ENCODE data around the gene MATCAP1.

Gene MATCAP1

GRCh38 chr16:67190448-67191399, 7.0 kb upstream of the MATCAP1 start:
- DNase-seq (ENCODE audit: low read depth): no peak

- DNase-seq (ENCODE audit: low read depth): no peak
Observed at GRCh38 chr16:67190041-67190440, 6.3 kb upstream of the MATCAP1 start, which contains the start of gene EXOC3L1. Gene EXOC3L1 (minus strand): TSS chr16:67190136. CDS start chr16:67189676, 460 bp downstream.

- no peak for DNase-seq (ENCODE audit: low read depth)
Observed at GRCh38 chr16:67188798-67189197, 5.0 kb upstream of the MATCAP1 start.

GRCh38 chr16:67188323-67188722, 4.6 kb upstream of the MATCAP1 start:
- DNase-seq (ENCODE audit: low read depth): no peak

- no peak for DNase-seq (ENCODE audit: low read depth)
Observed at GRCh38 chr16:67187175-67187890, 3.6 kb upstream of the MATCAP1 start.

- no peak for DNase-seq (ENCODE audit: low read depth)
Observed at GRCh38 chr16:67186550-67186950, 2.8 kb upstream of the MATCAP1 start.

GRCh38 chr16:67185651-67186134, 1.9 kb upstream of the MATCAP1 start:
- no peak for DNase-seq (ENCODE audit: low read depth)

GRCh38 chr16:67184995-67185650, 1.4 kb upstream of the MATCAP1 start:
- DNase-seq (ENCODE audit: low read depth): peak; percentile 56

GRCh38 chr16:67184453-67184994, 761 bp upstream of the MATCAP1 start:
- no peak for DNase-seq (ENCODE audit: low read depth)

- DNase-seq (ENCODE audit: low read depth): no peak
Observed at GRCh38 chr16:67183284-67183626, 508 bp downstream of the MATCAP1 start.

GRCh38 chr16:67182288-67182687, 1.5 kb downstream of the MATCAP1 start:
- DNase-seq (ENCODE audit: low read depth): no peak

- no peak for DNase-seq (ENCODE audit: low read depth)
Observed at GRCh38 chr16:67181346-67181745, 2.4 kb downstream of the MATCAP1 start.

- DNase-seq (ENCODE audit: low read depth): no peak
Observed at GRCh38 chr16:67180166-67180565, 3.6 kb downstream of the MATCAP1 start.

GRCh38 chr16:67179421-67180080, 4.2 kb downstream of the MATCAP1 start:
- no peak for DNase-seq (ENCODE audit: low read depth)

GRCh38 chr16:67177743-67178699, 5.7 kb downstream of the MATCAP1 start:
- DNase-seq (ENCODE audit: low read depth): peak; percentile 57

- no peak for DNase-seq (ENCODE audit: low read depth)
Observed at GRCh38 chr16:67176662-67177061, 7.1 kb downstream of the MATCAP1 start.

- DNase-seq (ENCODE audit: low read depth): no peak
Observed at GRCh38 chr16:67174706-67175231, 9.0 kb downstream of the MATCAP1 start.

GRCh38 chr16:67173808-67174705, 9.7 kb downstream of the MATCAP1 start:
- DNase-seq (ENCODE audit: low read depth): peak; percentile 58

GRCh38 chr16:67173323-67173722, 10.4 kb downstream of the MATCAP1 start:
- no peak for DNase-seq (ENCODE audit: low read depth)
